Uterus (tissue), 4 donors: ENCODE data around the gene ZNF789. TPM values are rescaled to one million over a fixed set of nuclear protein-coding genes. Genes with fewer than 3 reads are reported as not detected.

Source experiments
- DNase-seq, 2 donors: peaks; one replicate each; pipeline ENCODE4 v3.0.0-alpha.2; 2019 to 2020
- H3K27ac ChIP-seq, 2 donors: fragments of 200-600 bp; sonication (generic); 1 replicate in 1 of 2; 2 replicates in 1 of 2; pipeline ENCODE4 v1.5.1; 2016 to 2018
- H3K27me3 ChIP-seq, 2 donors: fragments of 200-600 bp; sonication (generic); one replicate each; pipeline ENCODE4 v1.5.1; 2018 to 2019; ENCODE audit warnings: control low read depth in 1 of 2
- H3K36me3 ChIP-seq, 2 donors: fragments of 200-600 bp; sonication (generic); one replicate each; pipeline ENCODE4 v1.5.1; 2019; ENCODE audit warnings: control low read depth in 1 of 2
- H3K4me1 ChIP-seq, 2 donors: fragments of 200-600 bp; sonication (generic); one replicate each; pipeline ENCODE4 v1.5.1; 2018 to 2019; ENCODE audit warnings: control low read depth in 1 of 2
- H3K4me3 ChIP-seq, 2 donors: fragments of 200-600 bp; sonication (generic); 1 replicate in 1 of 2; 2 replicates in 1 of 2; pipeline ENCODE4 v1.5.1; 2018 to 2019; ENCODE audit warnings: mild to moderate bottlenecking in 1 of 2
- H3K9me3 ChIP-seq, 2 donors: fragments of 200-600 bp; sonication (generic); one replicate each; pipeline ENCODE4 v1.5.1; 2019; ENCODE audit warnings: control low read depth in 1 of 2
- POLR2A ChIP-seq, 2 donors: fragments of 450-650 bp; IDR thresholded peaks; one replicate each; pipeline ENCODE4 v1.6.1; 2016; ENCODE audit warnings: antibody characterized with exemption in 2 of 2, mild to moderate bottlenecking in 1 of 2, moderate library complexity in 1 of 2
- intact Hi-C: fragments of 100-400 bp; cut with DNase I; formaldehyde crosslinking; loops from one replicate; pipeline ENCODE4 v1.15.1; 2023; ENCODE audit warnings: low total_unique reads
- total RNA-seq, 4 donors: library from RNA; depleted of rRNA in 3 of 4; stranded (reverse); fragments of >200 nt in 3 of 4; gene quantifications; one replicate each; pipeline versions ENCODE4 v1.1.0 to v1.2.4, GENCODE V29; 2014 to 2023
- TF ChIP-seq, protein P1 (sequence below), 4 experiments: fragments of 200-600 bp in 2 of 4; fragments of 450-650 bp in 2 of 4; sonication (generic) in 2 of 4; IDR thresholded peaks; one replicate each; pipeline ENCODE4 v1.5.1; 2016 to 2019; ENCODE audit warnings: antibody characterized with exemption in 4 of 4, mild to moderate bottlenecking in 2 of 4, moderate library complexity in 1 of 4
- donor health status: DM: yes; HTN: yes; CAD: no.

Gene ZNF789
- total RNA-seq, 4 donors from 2014 or later, result 1.5 to 24.5 (median 16.8) TPM

DNA sequence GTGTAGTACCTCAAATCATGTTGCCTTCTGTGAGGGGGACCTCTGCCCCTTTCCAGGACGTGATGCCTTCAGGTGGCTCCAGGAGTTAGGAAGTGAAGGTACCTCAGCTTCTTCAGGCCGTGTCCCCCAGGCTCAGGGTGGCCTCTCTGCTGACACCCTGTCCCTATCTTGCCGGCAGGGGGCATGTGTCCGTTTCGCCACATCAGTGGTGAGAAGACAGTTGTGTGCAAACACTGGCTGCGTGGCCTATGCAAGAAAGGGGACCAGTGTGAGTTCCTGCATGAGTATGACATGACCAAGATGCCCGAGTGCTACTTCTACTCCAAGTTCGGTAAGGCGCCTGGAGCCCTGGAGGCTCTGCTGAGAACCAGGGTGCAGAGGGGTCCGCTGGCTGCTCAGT lies 24.7 kb upstream of the ZNF789 start:
- Histone ChIP-seq H3K4me1 (no peaks in the 10 kb centered on the region), H3K27ac (no peak overlapping the region), H3K4me3 (no peak overlapping the region), H3K36me3 (no peaks in the 10 kb centered on the region), H3K9me3 (no peaks in the 10 kb centered on the region), H3K27me3 (no peaks in the 10 kb centered on the region)
- DNase-seq, result no peak
- intact Hi-C loops, result no loop called here
- no peak for TF ChIP-seq POLR2A (IDR thresholded peaks at IDR 0.05)
- TF ChIP-seq, protein P1, sequence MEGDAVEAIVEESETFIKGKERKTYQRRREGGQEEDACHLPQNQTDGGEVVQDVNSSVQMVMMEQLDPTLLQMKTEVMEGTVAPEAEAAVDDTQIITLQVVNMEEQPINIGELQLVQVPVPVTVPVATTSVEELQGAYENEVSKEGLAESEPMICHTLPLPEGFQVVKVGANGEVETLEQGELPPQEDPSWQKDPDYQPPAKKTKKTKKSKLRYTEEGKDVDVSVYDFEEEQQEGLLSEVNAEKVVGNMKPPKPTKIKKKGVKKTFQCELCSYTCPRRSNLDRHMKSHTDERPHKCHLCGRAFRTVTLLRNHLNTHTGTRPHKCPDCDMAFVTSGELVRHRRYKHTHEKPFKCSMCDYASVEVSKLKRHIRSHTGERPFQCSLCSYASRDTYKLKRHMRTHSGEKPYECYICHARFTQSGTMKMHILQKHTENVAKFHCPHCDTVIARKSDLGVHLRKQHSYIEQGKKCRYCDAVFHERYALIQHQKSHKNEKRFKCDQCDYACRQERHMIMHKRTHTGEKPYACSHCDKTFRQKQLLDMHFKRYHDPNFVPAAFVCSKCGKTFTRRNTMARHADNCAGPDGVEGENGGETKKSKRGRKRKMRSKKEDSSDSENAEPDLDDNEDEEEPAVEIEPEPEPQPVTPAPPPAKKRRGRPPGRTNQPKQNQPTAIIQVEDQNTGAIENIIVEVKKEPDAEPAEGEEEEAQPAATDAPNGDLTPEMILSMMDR (IDR thresholded peaks at IDR 0.05), result no peak

DNA sequence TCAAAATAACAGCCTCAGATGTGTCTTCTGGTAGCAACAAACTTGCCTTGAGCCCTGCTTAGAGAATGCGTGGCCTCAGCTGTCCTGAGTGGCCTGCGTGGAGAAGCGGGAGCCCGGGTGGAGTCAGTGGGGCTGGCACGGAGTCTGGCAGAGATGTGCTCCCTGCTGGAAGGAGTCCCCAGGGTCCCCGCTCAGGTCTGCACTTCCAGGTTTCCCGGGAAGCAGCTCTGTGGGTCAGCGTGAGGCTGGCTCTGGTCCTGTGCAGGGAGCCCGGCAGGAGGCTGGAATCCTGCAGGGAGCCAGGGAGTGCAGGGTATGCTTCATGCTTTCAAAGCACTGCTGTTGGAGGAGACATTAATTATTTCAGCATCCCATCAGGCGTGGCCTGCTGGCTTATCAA lies 23.8 kb upstream of the ZNF789 start:
- Histone ChIP-seq H3K27ac (no peak overlapping the region), H3K9me3 (no peaks in the 10 kb centered on the region), H3K4me3 (no peak overlapping the region), H3K36me3 (no peaks in the 10 kb centered on the region), H3K27me3 (no peaks in the 10 kb centered on the region), H3K4me1 (no peaks in the 10 kb centered on the region)
- DNase-seq, result no peak
- intact Hi-C loops, result no loop called here
- TF ChIP-seq POLR2A (IDR thresholded peaks at IDR 0.05), result no peak
- TF ChIP-seq, protein P1 (IDR thresholded peaks at IDR 0.05), result no peak

DNA sequence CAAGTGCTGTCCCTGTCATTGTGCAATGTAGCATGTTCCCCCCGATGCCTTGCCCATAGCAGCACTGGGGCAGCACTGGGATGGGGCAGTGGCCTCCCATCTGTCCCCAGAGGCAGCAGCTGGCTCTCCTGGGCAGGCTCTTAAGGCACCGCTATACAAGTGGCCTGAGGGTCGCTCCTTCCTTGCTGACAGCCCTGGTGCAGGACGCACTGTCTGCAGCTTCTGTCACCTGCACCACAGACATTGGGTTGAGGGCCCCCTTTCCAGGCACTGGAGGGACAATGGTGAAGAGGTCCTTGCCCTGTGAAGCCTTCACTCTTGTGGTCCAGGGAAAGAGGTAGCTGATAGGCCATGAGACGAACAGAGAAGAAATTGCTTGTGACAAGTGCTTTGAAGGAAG lies 23.4 kb upstream of the ZNF789 start:
- Histone ChIP-seq H3K27me3 (no peaks in the 10 kb centered on the region), H3K36me3 (no peaks in the 10 kb centered on the region), H3K27ac (no peak overlapping the region), H3K4me3 (no peak overlapping the region), H3K4me1 (no peaks in the 10 kb centered on the region), H3K9me3 (no peaks in the 10 kb centered on the region)
- intact Hi-C loops, result no loop called here
- no peak for TF ChIP-seq POLR2A (IDR thresholded peaks at IDR 0.05)
- TF ChIP-seq, protein P1 (IDR thresholded peaks at IDR 0.05), result no peak
- no peak for DNase-seq

DNA sequence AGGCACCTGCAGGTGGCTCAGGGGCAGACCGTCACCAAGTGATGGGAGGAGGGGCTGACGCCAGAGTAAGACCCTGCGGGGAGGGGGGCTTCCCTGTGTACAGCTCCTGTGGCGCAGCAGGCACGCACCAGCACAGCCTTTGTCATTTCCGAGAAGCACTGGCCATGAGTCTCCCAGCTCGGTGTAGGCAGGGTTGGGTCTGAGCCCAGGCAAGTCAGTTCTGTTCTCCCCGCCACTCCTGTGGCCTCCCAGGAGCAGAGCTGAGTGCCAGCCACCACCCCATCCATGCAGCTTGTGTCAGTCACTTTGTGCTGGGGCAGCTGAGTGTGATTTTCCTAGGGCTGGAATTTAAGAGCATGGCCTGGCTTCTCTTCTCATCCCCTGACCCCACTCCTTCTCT lies 20.8 kb upstream of the ZNF789 start:
- intact Hi-C loops, result no loop called here
- DNase-seq, result no peak
- H3K27me3 ChIP-seq, result no peaks in the 10 kb centered on the region
- H3K27ac ChIP-seq, result no peak overlapping the region
- TF ChIP-seq POLR2A (IDR thresholded peaks at IDR 0.05), result no peak
- TF ChIP-seq, protein P1 (IDR thresholded peaks at IDR 0.05), result no peak
- no peaks in the 10 kb centered on the region for H3K9me3 ChIP-seq
- H3K4me1 ChIP-seq, result no peaks in the 10 kb centered on the region
- H3K4me3 ChIP-seq, result no peak overlapping the region
- H3K36me3 ChIP-seq, result no peaks in the 10 kb centered on the region

DNA sequence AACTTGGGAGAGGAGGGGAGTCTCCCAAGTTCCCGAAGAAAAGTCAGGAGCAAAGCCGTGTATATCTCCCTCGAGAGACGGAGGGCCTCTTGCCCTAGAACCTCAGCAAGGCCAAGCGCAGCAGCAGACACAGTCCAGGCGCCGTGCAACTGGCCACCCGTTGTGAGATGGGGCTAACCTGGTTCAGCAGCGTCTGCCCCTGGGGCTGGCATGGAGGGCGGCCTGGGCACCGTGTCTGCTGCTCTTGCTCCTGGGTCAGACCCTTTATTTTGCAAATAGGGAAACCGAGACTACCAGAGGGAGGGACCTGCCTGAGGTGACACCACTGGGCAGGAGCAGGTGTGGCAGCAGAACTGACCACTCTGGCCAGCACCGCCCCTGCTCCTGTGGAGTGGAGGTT lies 20.1 kb upstream of the ZNF789 start:
- TF ChIP-seq POLR2A (IDR thresholded peaks at IDR 0.05), result no peak
- TF ChIP-seq, protein P1 (IDR thresholded peaks at IDR 0.05), result no peak
- Histone ChIP-seq H3K4me1 (no peaks in the 10 kb centered on the region), H3K4me3 (no peak overlapping the region), H3K27me3 (no peaks in the 10 kb centered on the region), H3K9me3 (no peaks in the 10 kb centered on the region), H3K36me3 (no peaks in the 10 kb centered on the region), H3K27ac (no peak overlapping the region)
- intact Hi-C loops, result no loop called here
- DNase-seq, result no peak
